GM19035 (cell line): ENCODE measurements around the gene TPPP2.
"Not testable (repeated sequence)": the region's sequence is repeated elsewhere in the genome, so short reads cannot be mapped to it uniquely, and the experiment has no call there.

Source experiments
- ATAC-seq: cut with Tn5 transposase; IDR thresholded peaks from one replicate; pipeline ENCODE4 v1.9.1; 2021; ENCODE audit not compliant: unreplicated experiment

Gene TPPP2

GRCh38 chr14:21037156-21037555 is 7.1 kb downstream of the TPPP2 start:
- ATAC-seq, result no peak

- ATAC-seq, result no peak
These were observed 8.7 kb downstream of the TPPP2 start for GRCh38 chr14:21038441-21039422.

DNA sequence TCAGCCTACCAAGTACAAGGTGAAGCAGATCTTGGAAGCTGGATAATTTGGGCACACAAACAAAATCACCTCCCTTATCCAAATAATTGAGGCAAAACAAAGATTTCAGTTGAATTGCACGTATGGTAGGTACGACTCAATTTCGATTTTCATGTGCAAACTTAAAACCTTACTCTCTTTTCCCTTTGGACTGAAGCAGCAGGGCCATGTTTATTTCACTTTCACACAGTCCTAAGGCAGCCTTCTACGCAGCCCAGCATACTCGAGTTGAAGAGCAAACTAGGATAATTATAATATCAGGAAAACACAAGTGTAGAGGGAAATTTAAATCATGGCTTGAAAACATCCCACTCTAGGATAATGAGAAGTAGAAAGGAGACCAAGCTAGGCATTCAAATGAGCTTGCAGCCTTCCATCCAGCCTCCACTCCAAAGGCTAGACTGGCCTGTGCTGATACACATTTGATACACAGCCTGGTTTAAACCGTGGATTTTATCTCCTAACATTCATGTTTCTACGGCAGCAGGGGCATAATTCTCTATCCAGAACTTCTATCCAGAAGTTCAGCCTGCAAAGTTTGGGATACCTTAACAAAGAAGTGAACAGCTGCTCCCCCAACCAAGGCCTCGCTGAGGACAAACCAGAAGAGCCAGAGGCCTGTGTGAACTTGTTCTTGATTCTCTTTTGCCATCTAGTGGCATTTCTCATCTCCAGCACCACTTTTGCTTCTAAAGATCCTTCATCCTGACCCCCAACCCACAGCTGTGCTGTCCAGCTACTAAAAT is 9.8 kb downstream of the TPPP2 start:
- ATAC-seq, result no peak

- ATAC-seq, result no peak
These were observed 10.4 kb downstream of the TPPP2 start for GRCh38 chr14:21040370-21040925.

DNA sequence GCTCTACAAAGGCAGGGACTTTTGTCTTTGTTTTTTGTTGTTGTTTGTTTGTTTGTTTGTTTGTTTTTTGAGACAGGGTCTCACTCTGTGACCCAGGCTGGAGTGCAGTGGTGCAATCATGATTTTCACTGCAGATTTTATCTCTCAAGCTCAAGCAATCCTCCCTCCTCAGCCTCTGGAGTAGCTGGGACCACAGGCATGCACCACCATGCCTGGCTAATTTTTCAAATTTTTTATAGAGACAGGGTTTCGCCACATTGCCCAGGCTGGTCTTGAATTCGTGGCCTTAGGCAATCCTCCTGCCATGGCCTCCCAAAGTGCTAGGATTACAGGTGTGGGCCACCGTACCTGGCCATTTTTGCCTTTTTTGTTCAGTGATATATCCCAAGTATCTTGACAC is 10.9 kb downstream of the TPPP2 start:
- not testable (repeated sequence) for ATAC-seq

GRCh38 chr14:21041676-21042433 is 11.8 kb downstream of the TPPP2 start, which contains the start of gene RNASE7:
RNASE7 (plus strand) TSS chr14:21042362; CDS start chr14:21042993, 631 bp downstream.
- no peak for ATAC-seq

- no peak for ATAC-seq
These were observed 12.9 kb downstream of the TPPP2 start for GRCh38 chr14:21042918-21043317.

GRCh38 chr14:21043387-21043973 is 13.5 kb downstream of the TPPP2 start:
- ATAC-seq, result no peak

DNA sequence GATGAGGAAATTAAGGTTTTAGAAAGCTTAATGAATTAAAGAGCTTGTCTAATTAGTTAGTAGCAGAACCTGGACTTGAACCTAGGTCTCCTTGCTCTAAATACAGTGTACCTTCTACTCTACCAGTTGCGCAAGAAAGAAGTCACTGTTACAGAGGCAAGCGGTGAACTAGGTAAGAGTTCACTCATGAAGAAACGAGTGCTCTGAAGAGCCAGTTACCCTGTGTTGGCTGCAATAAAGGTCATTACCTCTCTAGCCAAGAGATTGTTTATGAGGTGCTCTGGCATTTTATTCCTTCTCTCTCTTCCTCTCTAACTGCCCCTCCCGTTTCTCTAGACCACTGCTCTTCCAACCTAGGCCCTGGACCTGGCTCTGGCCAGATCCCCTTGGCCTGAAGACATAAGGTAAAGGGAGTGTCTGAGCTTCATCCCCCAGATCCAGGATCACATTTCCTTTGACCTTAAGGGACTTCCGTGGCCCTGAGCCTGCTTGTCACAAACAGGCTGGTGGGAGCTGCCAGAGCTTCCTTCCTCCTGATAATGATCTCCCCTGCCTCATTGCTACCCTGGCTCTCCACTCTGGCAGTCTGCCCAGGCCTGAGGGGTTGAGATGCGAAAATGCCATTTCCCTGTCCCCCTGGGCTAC is 14.1 kb downstream of the TPPP2 start:
- no peak for ATAC-seq

GRCh38 chr14:21047378-21047781 is 17.4 kb downstream of the TPPP2 start:
- no peak for ATAC-seq

DNA sequence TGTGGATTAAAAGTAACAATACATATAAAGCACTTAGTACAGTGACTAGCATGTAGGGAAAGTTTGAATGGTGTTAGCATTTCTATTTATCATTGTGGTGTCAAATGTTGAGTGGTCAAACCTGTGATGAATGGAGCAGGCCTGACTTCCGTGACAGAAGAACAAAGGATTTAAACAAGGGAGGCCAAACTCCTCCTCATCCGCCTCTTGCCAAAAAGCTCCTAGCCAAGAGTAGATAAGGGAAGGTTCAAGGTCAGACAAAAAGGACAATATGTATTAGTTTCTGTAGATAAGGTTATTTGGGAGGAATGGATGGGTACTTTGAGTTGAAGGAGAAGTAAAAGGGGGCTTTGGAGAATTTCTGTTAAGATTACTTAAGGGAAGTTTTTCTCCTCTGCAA is 18.6 kb downstream of the TPPP2 start:
- ATAC-seq, result no peak

GRCh38 chr14:21049271-21049673 is 19.3 kb downstream of the TPPP2 start:
- no peak for ATAC-seq

DNA sequence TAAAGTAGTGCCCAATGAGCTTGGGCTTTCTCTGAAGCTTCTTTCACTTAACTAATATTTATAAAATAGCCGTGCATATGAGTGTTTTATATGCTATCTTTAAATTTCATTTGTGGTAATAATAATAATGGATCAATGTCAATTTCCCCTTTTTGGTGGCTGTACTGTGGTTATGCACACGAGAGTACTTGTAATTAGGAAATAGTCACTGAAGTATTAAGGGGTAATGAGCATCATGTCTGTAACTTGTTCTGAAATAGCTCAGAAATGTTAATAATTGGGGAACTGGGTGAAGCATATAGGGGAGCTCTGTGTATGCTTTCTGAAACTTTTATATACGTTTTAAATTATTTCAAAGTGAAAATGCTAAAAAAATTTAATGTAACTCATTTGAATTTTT is 20.6 kb downstream of the TPPP2 start:
- no peak for ATAC-seq

DNA sequence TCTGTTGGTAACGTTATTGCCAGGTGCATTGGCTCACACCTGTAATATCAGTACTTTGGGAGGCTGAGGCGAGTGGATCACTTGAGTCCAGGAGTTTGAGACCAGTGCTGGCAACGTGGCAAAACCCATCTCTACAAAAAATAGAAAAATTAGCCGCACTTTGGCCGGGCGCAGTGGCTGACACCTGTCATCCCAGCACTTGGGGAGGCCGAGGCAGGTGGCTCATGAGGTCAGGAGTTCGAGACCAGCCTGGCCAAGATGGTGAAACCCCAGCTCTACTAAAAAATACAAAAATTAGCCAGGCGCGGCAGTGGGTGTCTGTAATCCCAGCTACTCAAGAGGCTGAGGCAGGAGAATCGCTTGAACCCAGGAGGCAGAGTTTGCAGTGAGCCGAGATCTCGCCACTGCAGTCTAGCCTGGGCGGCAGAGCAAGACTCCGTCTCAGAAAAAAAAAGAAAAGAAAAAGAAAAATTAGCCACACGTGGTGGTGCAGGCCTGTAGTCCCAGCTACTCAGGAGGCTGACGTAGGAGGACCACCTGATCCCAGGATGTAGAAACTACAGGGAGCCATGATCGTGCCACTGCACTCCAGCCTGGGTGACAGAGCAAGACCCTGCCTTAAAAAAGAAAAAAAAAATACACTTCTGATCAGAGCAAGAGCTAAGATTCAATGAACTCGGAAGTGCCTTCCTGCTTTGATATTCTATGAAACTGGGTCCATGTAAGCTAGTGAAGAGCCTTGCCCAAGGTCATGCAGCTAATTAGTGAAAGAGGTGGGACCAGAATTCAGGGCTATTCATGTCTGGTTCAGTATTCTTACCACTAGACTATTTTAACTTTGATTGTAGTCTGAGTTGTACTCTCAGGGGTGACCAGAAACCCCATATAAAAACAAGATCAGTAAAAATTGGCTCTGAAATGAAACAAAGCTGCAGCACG is 23.4 kb downstream of the TPPP2 start:
- ATAC-seq, result no peak

GRCh38 chr14:21054123-21054767 is 24.2 kb downstream of the TPPP2 start:
- no peak for ATAC-seq

DNA sequence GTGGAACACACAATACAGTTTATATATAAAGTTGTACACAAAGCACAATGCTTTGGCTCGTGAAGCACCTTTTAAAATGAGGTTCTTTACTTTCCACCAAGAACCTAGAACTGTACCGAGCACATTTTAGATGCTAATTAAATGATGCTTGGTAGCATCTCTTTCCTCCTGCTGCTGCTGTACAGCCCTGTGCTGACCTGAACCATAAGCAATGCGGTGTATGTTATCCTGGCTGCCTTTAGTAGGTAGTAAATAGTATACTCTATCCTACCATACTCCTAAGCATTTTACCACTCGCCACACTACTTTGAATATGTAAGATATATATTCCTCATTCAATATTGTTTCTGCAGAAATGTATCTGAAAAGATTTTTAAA is 24.7 kb downstream of the TPPP2 start:
- ATAC-seq, result no peak

GRCh38 chr14:21055432-21056117 is 25.6 kb downstream of the TPPP2 start:
- ATAC-seq, result no peak
